ENCODE measurements around the gene TBX5.

TBX5 gene

DNA sequence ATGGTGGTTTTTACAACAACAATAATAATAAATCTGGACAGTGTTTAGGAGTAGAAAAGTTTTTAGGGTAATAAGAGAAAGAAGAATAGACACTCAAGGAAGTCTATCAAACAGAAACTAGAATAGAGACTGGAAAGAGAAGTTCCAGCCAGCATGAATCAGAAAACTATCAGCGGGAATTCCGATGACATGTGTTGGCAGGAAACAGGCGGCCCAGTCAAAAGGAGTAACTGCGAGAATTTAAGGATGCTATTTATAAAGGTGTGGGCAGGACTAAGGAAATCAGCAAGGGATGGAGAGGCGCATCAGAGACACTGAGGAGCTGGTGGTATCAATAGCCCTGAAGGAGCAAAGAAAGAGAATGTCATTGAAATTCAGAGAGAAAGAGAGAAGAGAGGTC lies 89.9 kb downstream of the TBX5 start:
- DNase-seq = no peak

DNA sequence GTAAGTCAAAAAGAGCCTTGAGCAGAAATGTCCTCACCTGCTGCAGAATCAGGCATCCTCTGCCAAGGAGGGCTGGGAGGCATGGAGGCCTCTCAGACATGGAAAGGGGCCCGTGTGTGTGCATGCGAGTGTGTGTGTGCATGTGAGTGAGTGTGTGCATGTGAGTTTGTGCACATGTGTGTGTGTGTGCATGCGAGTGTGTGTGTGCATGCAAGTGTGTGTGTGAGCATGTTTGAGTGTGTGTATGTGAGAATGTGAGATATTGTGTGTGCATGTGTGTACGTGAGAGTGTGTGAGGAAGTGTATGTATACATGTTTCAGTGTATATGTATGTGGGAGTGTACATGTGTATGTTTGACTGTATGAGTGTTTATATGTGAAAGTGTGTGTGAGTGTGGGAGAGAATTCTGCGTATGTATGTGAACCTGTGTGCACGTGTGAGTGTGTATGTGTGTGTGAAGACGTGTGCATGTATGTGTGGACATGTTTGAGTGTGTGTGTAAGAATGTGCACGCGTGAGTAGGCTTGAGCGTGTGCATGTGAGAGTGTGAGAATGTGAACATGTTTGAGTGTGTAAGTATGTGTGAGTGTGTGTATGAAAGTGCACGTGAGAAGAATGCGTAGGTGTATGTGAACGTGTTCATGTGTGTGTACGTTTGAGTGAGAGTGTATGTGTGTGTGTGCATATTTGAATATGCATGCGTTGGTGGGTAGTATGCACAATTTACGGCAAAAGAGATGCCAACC lies 90.8 kb downstream of the TBX5 start:
- DNase-seq = no peak

DNA sequence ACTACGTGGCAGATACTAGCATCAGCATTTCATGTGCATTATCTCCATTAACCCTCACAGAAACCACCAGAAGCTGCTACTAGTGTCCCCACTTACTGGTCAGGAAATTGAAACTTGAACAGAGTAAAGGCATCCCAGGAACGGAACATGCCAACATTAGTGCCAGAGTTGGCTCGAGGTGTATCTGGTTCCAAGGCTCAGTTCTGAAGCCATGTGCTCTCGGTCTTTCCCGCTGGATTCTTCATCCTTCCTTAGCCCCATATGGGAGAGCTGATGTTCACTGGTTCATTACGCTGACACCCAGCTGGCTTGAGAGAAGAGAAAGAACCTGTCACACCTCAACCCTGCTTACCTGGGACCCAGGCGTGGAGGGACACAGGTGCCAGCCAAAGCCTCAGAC lies 91.5 kb downstream of the TBX5 start:
- DNase-seq = no peak

DNA sequence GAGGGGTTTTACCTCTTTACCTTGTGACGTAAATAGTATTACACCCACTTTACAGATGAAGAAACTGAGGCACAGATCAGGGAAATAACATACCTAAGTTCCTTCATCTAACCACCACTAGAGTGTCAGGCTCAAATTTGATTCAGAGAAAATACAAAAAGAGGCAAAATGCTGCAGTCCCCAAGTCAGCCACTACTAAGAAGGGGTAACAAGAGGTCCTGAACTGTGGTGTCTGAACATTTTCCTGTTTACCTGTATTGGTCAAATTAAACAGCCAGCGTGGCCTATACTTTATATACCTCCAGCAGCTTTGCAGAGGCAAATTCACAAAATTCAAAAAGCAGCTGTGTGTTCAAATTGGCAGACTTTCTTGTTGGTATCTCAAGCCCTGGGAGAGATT lies 92.0 kb downstream of the TBX5 start:
- DNase-seq = no peak

GRCh38 chr12:114311974-114312373 lies 94.0 kb downstream of the TBX5 start:
- no peak for DNase-seq

- DNase-seq = no peak
These were observed 99.3 kb downstream of the TBX5 start for GRCh38 chr12:114306646-114307045.

DNA sequence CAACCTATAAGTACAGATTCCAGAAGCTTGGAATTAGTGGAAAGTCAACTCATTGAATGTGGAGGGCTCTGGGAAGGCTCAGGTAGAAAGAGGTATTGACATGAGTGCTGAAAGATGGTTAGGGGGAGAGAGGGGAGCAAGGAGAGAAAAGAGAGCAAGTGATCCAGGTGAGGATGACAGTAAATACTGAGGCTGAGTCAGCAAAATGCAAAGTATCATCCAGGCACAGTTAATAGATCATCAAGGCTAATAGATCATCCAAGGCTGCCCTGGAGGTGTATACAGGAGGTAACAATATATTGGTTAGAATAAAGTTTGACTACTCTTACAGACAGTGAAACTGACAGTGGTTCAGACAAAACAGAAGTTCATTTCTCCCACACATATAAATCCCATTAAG lies 100.5 kb downstream of the TBX5 start:
- no peak for DNase-seq

All from DMS79 (cell line).